Stimulated activated CD8-positive, alpha-beta memory T cell treated with anti-CD3 and anti-CD28 coated beads, Interleukin-2, amount 100 ng/mL, for 1 hour (primary cell): ENCODE results near the gene KLHL13.
"Not testable (repeated sequence)": the region's sequence is repeated elsewhere in the genome, so short reads cannot be mapped to it uniquely, and the experiment has no call there.

ENCODE experiments used
- DNase-seq, 2 donors: peaks; one replicate each; pipeline ENCODE4 v3.0.0-alpha.2; 2020; ENCODE audit warnings: low read depth in 2 of 2

The KLHL13 gene

GRCh38 chrX:118066867-118067515 lies 49.6 kb downstream of the KLHL13 start:
- no peak for DNase-seq

GRCh38 chrX:118062817-118063615 lies 53.6 kb downstream of the KLHL13 start:
- no peak for DNase-seq

- no peak for DNase-seq
Observed at GRCh38 chrX:118062048-118062789, 54.4 kb downstream of the KLHL13 start.

- no peak for DNase-seq
Observed at GRCh38 chrX:118058924-118059323, 57.7 kb downstream of the KLHL13 start.

- no peak for DNase-seq
Observed at GRCh38 chrX:118056870-118057269, 59.7 kb downstream of the KLHL13 start.

- no peak for DNase-seq
Observed at GRCh38 chrX:118049713-118050112, 66.9 kb downstream of the KLHL13 start.

GRCh38 chrX:118047446-118048186 lies 69.0 kb downstream of the KLHL13 start:
- DNase-seq = no peak

- DNase-seq = no peak
Observed at GRCh38 chrX:118039591-118039990, 77.0 kb downstream of the KLHL13 start.

GRCh38 chrX:118038614-118039365 lies 77.8 kb downstream of the KLHL13 start:
- DNase-seq = no peak

GRCh38 chrX:118026631-118027030 lies 90.0 kb downstream of the KLHL13 start:
- no peak for DNase-seq

GRCh38 chrX:118025226-118025625 lies 91.4 kb downstream of the KLHL13 start:
- no peak for DNase-seq

GRCh38 chrX:118024482-118024881 lies 92.1 kb downstream of the KLHL13 start:
- DNase-seq = no peak

GRCh38 chrX:118022753-118023152 lies 93.9 kb downstream of the KLHL13 start:
- no peak for DNase-seq

- no peak for DNase-seq
Observed at GRCh38 chrX:118016422-118016821, 100.2 kb downstream of the KLHL13 start.

- not testable (repeated sequence) for DNase-seq
Observed at GRCh38 chrX:118002417-118002816, 114.2 kb downstream of the KLHL13 start.

- DNase-seq = no peak
Observed at GRCh38 chrX:118000518-118000917, 116.1 kb downstream of the KLHL13 start.

GRCh38 chrX:117998171-117998570 lies 118.4 kb downstream of the KLHL13 start:
- DNase-seq = no peak

- DNase-seq = no peak
Observed at GRCh38 chrX:117996918-117997480, 119.6 kb downstream of the KLHL13 start.

- no peak for DNase-seq
Observed at GRCh38 chrX:117996408-117996807, 120.2 kb downstream of the KLHL13 start.

GRCh38 chrX:117995378-117995777 lies 121.2 kb downstream of the KLHL13 start:
- DNase-seq = no peak

GRCh38 chrX:117992192-117992723 lies 124.4 kb downstream of the KLHL13 start:
- DNase-seq = no peak
